ENCODE results near the gene RFX8.
"Not testable (repeated sequence)": the region's sequence is repeated elsewhere in the genome, so short reads cannot be mapped to it uniquely, and the experiment has no call there.

RFX8 gene

GRCh38 chr2:101355401-101356054 is 119.4 kb downstream of the RFX8 start:
- no peak for TF ChIP-seq EZH2 (optimal IDR thresholded peaks at IDR 0.05; ENCODE audit: low read depth, low read length)
- TF ChIP-seq CTCF (IDR thresholded peaks at IDR 0.05; ENCODE audit: low read length), result no peak
- TF ChIP-seq EZH2phosphoT487 (IDR thresholded peaks at IDR 0.05; ENCODE audit: low read length), result no peak
- Histone ChIP-seq H3F3A (ENCODE audit: insufficient read depth, low read length) (no peaks in the 10 kb centered on the region), H3K27me3 (replicated peaks; ENCODE audit: insufficient read depth, low read length) (no peaks in the 10 kb centered on the region), H3K36me3 (replicated peaks; ENCODE audit: insufficient read depth, low read length) (no peaks in the 10 kb centered on the region), H3K9me2 (replicated peaks; ENCODE audit: insufficient read depth, low read length) (no peaks in the 10 kb centered on the region), H3K79me2 (ENCODE audit: low read length) (no peaks in the 10 kb centered on the region), H3K4me3 (ENCODE audit: low read length) (no peak overlapping the region), H3K4me2 (ENCODE audit: low read depth, low read length) (no peak overlapping the region), H3K9me3 (replicated peaks; ENCODE audit: insufficient read depth, low read length) (no peaks in the 10 kb centered on the region), H3K9ac (ENCODE audit: low read length) (no peak overlapping the region), H3K4me1 (ENCODE audit: low read length) (no peaks in the 10 kb centered on the region), H2AFZ (ENCODE audit: low read length) (no peak overlapping the region), H4K20me1 (ENCODE audit: insufficient read depth, low read length) (no peaks in the 10 kb centered on the region), H3K27ac (ENCODE audit: low read length) (no peak overlapping the region)
- no peak for DNase-seq

- Histone ChIP-seq H3F3A (ENCODE audit: insufficient read depth, low read length) (no peaks in the 10 kb centered on the region), H3K9ac (ENCODE audit: low read length) (no peak overlapping the region), H3K36me3 (replicated peaks; ENCODE audit: insufficient read depth, low read length) (no peaks in the 10 kb centered on the region), H3K9me2 (replicated peaks; ENCODE audit: insufficient read depth, low read length) (no peaks in the 10 kb centered on the region), H3K27ac (ENCODE audit: low read length) (no peak overlapping the region), H3K4me1 (ENCODE audit: low read length) (no peaks in the 10 kb centered on the region), H3K4me2 (ENCODE audit: low read depth, low read length) (no peak overlapping the region), H3K27me3 (replicated peaks; ENCODE audit: insufficient read depth, low read length) (no peaks in the 10 kb centered on the region), H2AFZ (ENCODE audit: low read length) (no peak overlapping the region), H3K4me3 (ENCODE audit: low read length) (no peak overlapping the region), H3K79me2 (ENCODE audit: low read length) (no peaks in the 10 kb centered on the region), H4K20me1 (ENCODE audit: insufficient read depth, low read length) (no peaks in the 10 kb centered on the region), H3K9me3 (replicated peaks; ENCODE audit: insufficient read depth, low read length) (no peaks in the 10 kb centered on the region)
- no peak for TF ChIP-seq EZH2 (optimal IDR thresholded peaks at IDR 0.05; ENCODE audit: low read depth, low read length)
- TF ChIP-seq EZH2phosphoT487 (IDR thresholded peaks at IDR 0.05; ENCODE audit: low read length), result no peak
- TF ChIP-seq CTCF (IDR thresholded peaks at IDR 0.05; ENCODE audit: low read length), result no peak
- no peak for DNase-seq
Observed at GRCh38 chr2:101354420-101355311, 120.2 kb downstream of the RFX8 start.

- H3K9me2 ChIP-seq (replicated peaks; ENCODE audit: insufficient read depth, low read length); H3K79me2 ChIP-seq (ENCODE audit: low read length); H3K9ac ChIP-seq (ENCODE audit: low read length); H3K27me3 ChIP-seq (replicated peaks; ENCODE audit: insufficient read depth, low read length); H3F3A ChIP-seq (ENCODE audit: insufficient read depth, low read length); H2AFZ ChIP-seq (ENCODE audit: low read length); H3K9me3 ChIP-seq (replicated peaks; ENCODE audit: insufficient read depth, low read length); H3K4me3 ChIP-seq (ENCODE audit: low read length); H3K4me2 ChIP-seq (ENCODE audit: low read depth, low read length); H3K36me3 ChIP-seq (replicated peaks; ENCODE audit: insufficient read depth, low read length); DNase-seq; H3K4me1 ChIP-seq (ENCODE audit: low read length); H3K27ac ChIP-seq (ENCODE audit: low read length); H4K20me1 ChIP-seq (ENCODE audit: insufficient read depth, low read length): not testable (repeated sequence)
Observed at GRCh38 chr2:101352631-101353030, 122.3 kb downstream of the RFX8 start.

- Histone ChIP-seq H3K9me2 (replicated peaks; ENCODE audit: insufficient read depth, low read length) (no peaks in the 10 kb centered on the region), H4K20me1 (ENCODE audit: insufficient read depth, low read length) (no peaks in the 10 kb centered on the region), H3K9me3 (replicated peaks; ENCODE audit: insufficient read depth, low read length) (no peaks in the 10 kb centered on the region), H3K27me3 (replicated peaks; ENCODE audit: insufficient read depth, low read length) (no peaks in the 10 kb centered on the region), H3K27ac (ENCODE audit: low read length) (no peak overlapping the region), H3K79me2 (ENCODE audit: low read length) (no peaks in the 10 kb centered on the region), H3K4me3 (ENCODE audit: low read length) (no peak overlapping the region), H3K9ac (ENCODE audit: low read length) (no peak overlapping the region), H3K36me3 (replicated peaks; ENCODE audit: insufficient read depth, low read length) (no peaks in the 10 kb centered on the region), H3K4me1 (ENCODE audit: low read length) (no peaks in the 10 kb centered on the region), H3K4me2 (ENCODE audit: low read depth, low read length) (no peak overlapping the region), H2AFZ (ENCODE audit: low read length) (no peak overlapping the region), H3F3A (ENCODE audit: insufficient read depth, low read length) (no peaks in the 10 kb centered on the region)
- no peak for TF ChIP-seq EZH2phosphoT487 (IDR thresholded peaks at IDR 0.05; ENCODE audit: low read length)
- no peak for TF ChIP-seq EZH2 (optimal IDR thresholded peaks at IDR 0.05; ENCODE audit: low read depth, low read length)
- no peak for TF ChIP-seq CTCF (IDR thresholded peaks at IDR 0.05; ENCODE audit: low read length)
- no peak for DNase-seq
Observed at GRCh38 chr2:101351207-101351606, 123.7 kb downstream of the RFX8 start.

All from MM.1S (cell line).